IMR-90 (cell line): ENCODE data around the gene CABYR. TPM values are rescaled to one million over a fixed set of nuclear protein-coding genes. Genes with fewer than 3 reads are reported as not detected.

ENCODE experiments used
- ATAC-seq: fragments of 200-7000 bp; cut with Tn5 transposase; 2 replicates; pipeline ENCODE4 v1.9.1; 2020; ENCODE audit warnings: low read depth, mild to moderate bottlenecking, moderate library complexity
- BruUV-seq: library from RNA; stranded (reverse); fragments of 400-500 nt; replicated peaks from 2 replicates; lab custom pipeline; 2021; lab: Mats Ljungman, UMichigan
- CTCF ChIA-PET: fragments of 300-600 bp; formaldehyde crosslinking; extraction: SDS; loops from one replicate; lab custom pipeline; 2021; ENCODE audit warnings: antibody characterized with exemption; lab: Yijun Ruan, JAX
- POLR2A ChIA-PET: fragments of 300-600 bp; sonication (Branson Sonifier 250); formaldehyde crosslinking; loops from one replicate; lab custom pipeline; 2022; ENCODE audit warnings: antibody characterized with exemption; ENCODE audit not compliant: unreplicated experiment; lab: Charles Lee
- DNase-seq: peaks from one replicate; pipeline ENCODE4 v3.0.0; 2013
- H2AFZ ChIP-seq: replicated peaks from 2 replicates; pipeline ENCODE3; 2013; ENCODE audit warnings: low read length, mild to moderate bottlenecking; ENCODE audit not compliant: poor library complexity
- H2AK5ac ChIP-seq: 2 replicates; pipeline ENCODE4 v1.6.1; 2013; ENCODE audit warnings: low read depth, low read length, inconsistent platforms
- H2AK9ac ChIP-seq: replicated peaks from 2 replicates; pipeline ENCODE3; 2013; ENCODE audit warnings: mild to moderate bottlenecking, low read depth, low read length, moderate library complexity; ENCODE audit not compliant: poor library complexity
- H2BK120ac ChIP-seq: 2 replicates; pipeline ENCODE4 v1.6.1; 2013; ENCODE audit warnings: low read depth, low read length, inconsistent platforms
- H2BK15ac ChIP-seq: 3 replicates; pipeline ENCODE4 v1.6.1; 2013; ENCODE audit warnings: low read depth, low read length, inconsistent platforms
- H2BK20ac ChIP-seq: 2 replicates; pipeline ENCODE4 v1.6.1; 2013; ENCODE audit warnings: low read depth, mild to moderate bottlenecking, inconsistent platforms, low read length, moderate library complexity
- H2BK5ac ChIP-seq: 2 replicates; pipeline ENCODE4 v1.6.1; 2013; ENCODE audit warnings: mild to moderate bottlenecking, low read depth, low read length, inconsistent platforms; ENCODE audit not compliant: poor library complexity, severe bottlenecking
- H3K14ac ChIP-seq: replicated peaks from 2 replicates; pipeline ENCODE4 v1.6.1; 2013; ENCODE audit warnings: low read depth, low read length, inconsistent platforms
- H3K18ac ChIP-seq: 2 replicates; pipeline ENCODE4 v1.6.1; 2013; ENCODE audit warnings: low read depth, low read length, control low read depth
- H3K23ac ChIP-seq: 2 replicates; pipeline ENCODE4 v1.6.1; 2013; ENCODE audit warnings: low read depth, low read length, inconsistent platforms
- H3K27ac ChIP-seq: 2 replicates; pipeline ENCODE4 v1.5.1; 2013; ENCODE audit warnings: mild to moderate bottlenecking, control low read depth, low read length; ENCODE audit not compliant: insufficient read depth
- H3K27me3 ChIP-seq: 2 replicates; pipeline ENCODE4 v1.6.1; 2013; ENCODE audit warnings: low read length; ENCODE audit not compliant: control insufficient read depth, insufficient read depth
- H3K36me3 ChIP-seq: 2 replicates; pipeline ENCODE4 v1.6.1; 2013; ENCODE audit warnings: low read length, mixed read lengths; ENCODE audit not compliant: control insufficient read depth, insufficient read depth
- H3K4ac ChIP-seq: 2 replicates; pipeline ENCODE4 v1.6.1; 2013; ENCODE audit warnings: low read depth, low read length, inconsistent platforms
- H3K4me1 ChIP-seq: 2 replicates; pipeline ENCODE4 v1.6.1; 2013; ENCODE audit warnings: low read length, mixed read lengths; ENCODE audit not compliant: control insufficient read depth, insufficient read depth
- H3K4me2 ChIP-seq: 2 replicates; pipeline ENCODE4 v1.6.1; 2013; ENCODE audit warnings: low read depth, mild to moderate bottlenecking, control low read depth, low read length, moderate library complexity
- H3K4me3 ChIP-seq: 2 replicates; pipeline ENCODE4 v1.5.1; 2013; ENCODE audit warnings: low read depth, mild to moderate bottlenecking, control low read depth, low read length, moderate library complexity; ENCODE audit not compliant: insufficient read depth
- H3K56ac ChIP-seq: 2 replicates; pipeline ENCODE4 v1.6.1; 2013; ENCODE audit warnings: low read length, inconsistent platforms; ENCODE audit not compliant: insufficient read depth; ENCODE audit errors: extremely low read depth
- H3K79me1 ChIP-seq, 2 experiments: 2 replicates each; pipeline ENCODE4 v1.6.1; 2013; ENCODE audit warnings: low read length in 2 of 2, inconsistent platforms in 1 of 2, low read depth in 1 of 2
- H3K9ac ChIP-seq: 2 replicates; pipeline ENCODE4 v1.6.1; 2013; ENCODE audit warnings: low read depth, low read length, control low read depth
- H3K9me1 ChIP-seq: 2 replicates; pipeline ENCODE4 v1.6.1; 2013; ENCODE audit warnings: low read length, inconsistent platforms; ENCODE audit not compliant: insufficient read depth
- H3K9me3 ChIP-seq: 2 replicates; pipeline ENCODE4 v1.6.1; 2013; ENCODE audit warnings: low read length; ENCODE audit not compliant: control insufficient read depth, insufficient read depth
- H4K20me1 ChIP-seq: 2 replicates; pipeline ENCODE4 v1.6.1; 2013; ENCODE audit warnings: low read length, inconsistent platforms; ENCODE audit not compliant: insufficient read depth
- H4K5ac ChIP-seq: 2 replicates; pipeline ENCODE4 v1.6.1; 2013; ENCODE audit warnings: mild to moderate bottlenecking, low read depth, low read length, control low read depth
- H4K8ac ChIP-seq, 2 experiments: 2 replicates each; pipeline ENCODE4 v1.6.1; 2013; ENCODE audit warnings: low read depth in 2 of 2, low read length in 2 of 2, control low read depth in 1 of 2, inconsistent platforms in 1 of 2
- H4K91ac ChIP-seq: 2 replicates; pipeline ENCODE4 v1.6.1; 2013; ENCODE audit warnings: low read depth, low read length, inconsistent platforms; ENCODE audit not compliant: insufficient read depth
- BHLHE40 ChIP-seq: fragments of 150-350 bp; IDR thresholded peaks from 2 replicates; pipeline ENCODE4 v1.6.1; 2016; ENCODE audit warnings: mild to moderate bottlenecking, low read depth, low read length
- POLR2A ChIP-seq: IDR thresholded peaks from 2 replicates; pipeline ENCODE4 v1.6.1; 2012; ENCODE audit warnings: mild to moderate bottlenecking, low read depth, low read length
- RAD21 ChIP-seq: IDR thresholded peaks from 2 replicates; pipeline ENCODE4 v1.6.1; 2012; ENCODE audit warnings: low read length, improper control_type of control experiment
- WGBS, 2 experiments: methylation state at CpG; one replicate each; pipeline versions ENCODE4 v1.1.5 to v1.1.7; 2013; ENCODE audit warnings: missing lambda C conversion rate in 2 of 2; ENCODE audit not compliant: insufficient read length in 1 of 2; ENCODE audit errors: extremely low coverage in 2 of 2; 5-methylcytosine and 5-hydroxymethylcytosine counted together
- dilution Hi-C: fragments of 300-500 bp; cut with HindIII; formaldehyde crosslinking; loops from one replicate; pipeline ENCODE4 v1.14.3; 2018; ENCODE audit warnings: low sequenced_read_pairs; ENCODE audit not compliant: unreplicated experiment
- in situ Hi-C: fragments of 300-500 bp; cut with MboI; formaldehyde crosslinking; loops from 3 replicates; pipeline ENCODE4 v1.14.3; 2019; ENCODE audit warnings: low sequenced_read_pairs, inconsistent platforms, mixed read lengths
- intact Hi-C: fragments of 100-400 bp; cut with micrococcal nuclease; formaldehyde crosslinking; loops from 2 replicates; pipeline ENCODE4 v1.10.0; 2022
- polyA plus RNA-seq, 3 experiments: library from polyadenylated mRNA; depleted of rRNA; stranded (reverse); fragments of >200 nt; gene quantifications; 2 replicates each; pipeline ENCODE4 v1.2.3, GENCODE V29; 2012; ENCODE audit warnings: low replicate concordance in 1 of 3
- total RNA-seq: library from RNA; depleted of rRNA; stranded (reverse); fragments of >200 nt; gene quantifications from 2 replicates; pipeline ENCODE4 v1.2.3, GENCODE V29; 2012

CABYR gene
- total and polyA plus RNA-seq, 2 of the 4 experiments (the other 2 are of a cell fraction), result 4.1 to 6.2 TPM

GRCh38 chr18:24157855-24158254 lies 19.0 kb downstream of the CABYR start:
- Histone ChIP-seq H2BK5ac (no peak overlapping the region), H3K4me3 (no peak overlapping the region), H2AK5ac (no peak overlapping the region), H3K9ac (no peak overlapping the region), H4K91ac (no peak overlapping the region), H3K27me3 (no peaks in the 10 kb centered on the region), H2AFZ (no peak overlapping the region), H3K4me2 (no peak overlapping the region), H3K27ac (no peak overlapping the region), H3K4ac (no peak overlapping the region), H2BK15ac (no peak overlapping the region), H3K9me3 (no peaks in the 10 kb centered on the region), H4K20me1 (no peaks in the 10 kb centered on the region), H3K36me3 (peaks cover 22% of the 10 kb centered on the region), H2AK9ac (no peak overlapping the region), H3K18ac (no peak overlapping the region), H4K5ac (no peak overlapping the region), H3K79me1 (no peaks in the 10 kb centered on the region), H3K23ac (no peak overlapping the region), H4K8ac (no peak overlapping the region), H3K4me1 (no peaks in the 10 kb centered on the region), H3K9me1 (peaks cover 4% of the 10 kb centered on the region), H2BK20ac (no peak overlapping the region), H2BK120ac (no peak overlapping the region), H3K14ac (no peak overlapping the region), H3K56ac (no peak overlapping the region)
- TF ChIP-seq RAD21 (no peak), BHLHE40 (no peak), POLR2A (no peak)
- dilution Hi-C loops (no loop called here), intact Hi-C loops (no loop called here), in situ Hi-C loops (no loop called here)
- ATAC-seq, result no peak
- no TSS peak for BruUV-seq
- WGBS, 2 experiments, result no CpG with 5 or more reads among the region's 3 CpGs
- ChIA-PET POLR2A (interaction anchor here (0.6 kb wide), 1 partner anchor 272 kb away, joined by 3 read pairs; no protein-coding TSS in a partner anchor), CTCF (interaction anchor here (0.6 kb wide), 1 partner anchor 36 kb away, joined by 3 read pairs; no protein-coding TSS in a partner anchor)
- DNase-seq, result no peak
